Bladder microvascular endothelial cell (primary cell): ENCODE results near the gene SMAD9. TPM values are rescaled to one million over a fixed set of nuclear protein-coding genes. Genes with fewer than 3 reads are reported as not detected.

ENCODE experiments used
- total RNA-seq: library from RNA; depleted of rRNA; stranded (reverse); fragments of >200 nt; gene quantifications from 2 replicates; pipeline ENCODE4 v1.2.3, GENCODE V29; 2014

Gene SMAD9
- total RNA-seq: 2.3 and 9.6 TPM in 2 replicates

GRCh38 chr13:36919833-36920615 lies at the start of gene SMAD9:
Gene SMAD9 (minus strand): TSS chr13:36920238. CDS start chr13:36879689, 40,549 bp downstream.

GRCh38 chr13:36818804-36819738 lies 101.0 kb downstream of the SMAD9 start, which contains the start of gene RFXAP:
Gene RFXAP (plus strand): TSS chr13:36819222. CDS start chr13:36819358, 136 bp downstream.

Other genes with a start within 250 kb of the SMAD9 start
- under 0.01 and 0.44 TPM in 2 replicates for gene SERTM1, start 246.2 kb downstream of the SMAD9 start, total RNA-seq
- gene RFXAP, start 101.0 kb downstream of the SMAD9 start, total RNA-seq: 1.1 and 2.6 TPM in 2 replicates
- 28.3 and 35.4 TPM in 2 replicates for gene ALG5, start 79.1 kb upstream of the SMAD9 start, total RNA-seq
- 25.6 and 27.3 TPM in 2 replicates for gene EXOSC8, start 80.5 kb upstream of the SMAD9 start, total RNA-seq
- 25.9 and 57.1 TPM in 2 replicates for gene SUPT20H, start 139.4 kb upstream of the SMAD9 start, total RNA-seq
- not detected in 2 replicates for gene CSNK1A1L, start 185.4 kb upstream of the SMAD9 start, total RNA-seq